HAP-1 (cell line): ENCODE data around the gene DCP1B.

Source experiments
- DNase-seq, 2 experiments: peaks; one replicate each; pipeline ENCODE4 v3.0.0-alpha.2; 2016 to 2020; ENCODE audit warnings: low spot score in 2 of 2
- H3K27me3 ChIP-seq: fragments of 250-450 bp; sonication (Bioruptor Pico); 2 replicates; pipeline ENCODE4 v1.5.1; 2020; ENCODE audit warnings: low read depth, mild to moderate bottlenecking, moderate library complexity
- H3K36me3 ChIP-seq: fragments of 250-450 bp; sonication (Bioruptor Pico); replicated peaks from 2 replicates; pipeline ENCODE4 v1.5.1; 2020; ENCODE audit warnings: mild to moderate bottlenecking
- H3K4me1 ChIP-seq: fragments of 250-450 bp; sonication (Bioruptor Pico); 2 replicates; pipeline ENCODE4 v1.5.1; 2020; ENCODE audit warnings: mild to moderate bottlenecking
- H3K4me3 ChIP-seq: fragments of 250-450 bp; sonication (Bioruptor Pico); 2 replicates; pipeline ENCODE4 v1.5.1; 2020; ENCODE audit warnings: mild to moderate bottlenecking, moderate library complexity
- H3K9me3 ChIP-seq: fragments of 250-450 bp; sonication (Bioruptor Pico); 2 replicates; pipeline ENCODE4 v1.5.1; 2020; ENCODE audit warnings: mild to moderate bottlenecking, moderate library complexity
- in situ Hi-C: fragments of 300-500 bp; cut with MboI; formaldehyde crosslinking; loops from 3 replicates; pipeline ENCODE4 v1.14.3; 2020; ENCODE audit warnings: low sequenced_read_pairs, inconsistent platforms, mixed read lengths

DCP1B gene

GRCh38 chr12:2011643-2012607, 7.7 kb upstream of the DCP1B start:
- Histone ChIP-seq H3K9me3 (no peaks in the 10 kb centered on the region), H3K27me3 (0 out of 2 replicates have a peak, but pooled peaks cover 3% of the 10 kb centered on the region), H3K4me1 (peaks cover 5% of the 10 kb centered on the region; the same call in 1 of the 2 replicates), H3K36me3 (no peaks in the 10 kb centered on the region), H3K4me3 (no peak overlapping the region)
- no peak for DNase-seq
- in situ Hi-C loops, result no loop called here

GRCh38 chr12:2009623-2010022, 5.4 kb upstream of the DCP1B start:
- no peak overlapping the region for H3K4me3 ChIP-seq
- DNase-seq, result no peak
- no peaks in the 10 kb centered on the region for H3K36me3 ChIP-seq
- no peaks in the 10 kb centered on the region for H3K9me3 ChIP-seq
- in situ Hi-C loops, result no loop called here
- no peaks in the 10 kb centered on the region for H3K27me3 ChIP-seq
- H3K4me1 ChIP-seq, result peaks cover 5% of the 10 kb centered on the region; the same call in 1 of the 2 replicates

- Histone ChIP-seq H3K9me3 (no peaks in the 10 kb centered on the region), H3K27me3 (no peaks in the 10 kb centered on the region), H3K36me3 (no peaks in the 10 kb centered on the region), H3K4me1 (peaks cover 5% of the 10 kb centered on the region; the same call in 1 of the 2 replicates), H3K4me3 (no peak overlapping the region)
- in situ Hi-C loops, result no loop called here
- no peak for DNase-seq
These were observed 4.4 kb upstream of the DCP1B start for GRCh38 chr12:2008677-2009076.

GRCh38 chr12:2003676-2004112, 563 bp downstream of the DCP1B start:
- peaks cover 7% of the 10 kb centered on the region for H3K4me1 ChIP-seq
- in situ Hi-C loops, result no loop called here
- H3K9me3 ChIP-seq, result no peaks in the 10 kb centered on the region
- no peaks in the 10 kb centered on the region for H3K27me3 ChIP-seq
- no peaks in the 10 kb centered on the region for H3K36me3 ChIP-seq
- peak overlapping the region; percentile 76 for H3K4me3 ChIP-seq
- no peak for DNase-seq

- Histone ChIP-seq H3K4me1 (no peaks in the 10 kb centered on the region), H3K9me3 (no peaks in the 10 kb centered on the region), H3K27me3 (no peaks in the 10 kb centered on the region), H3K4me3 (no peak overlapping the region), H3K36me3 (peaks cover 9% of the 10 kb centered on the region)
- in situ Hi-C loops, result no loop called here
- DNase-seq, result no peak
These were observed 8.9 kb downstream of the DCP1B start for GRCh38 chr12:1995205-1995896.

GRCh38 chr12:1994429-1995143, 9.7 kb downstream of the DCP1B start:
- Histone ChIP-seq H3K9me3 (no peaks in the 10 kb centered on the region), H3K4me3 (no peak overlapping the region), H3K27me3 (no peaks in the 10 kb centered on the region), H3K36me3 (peaks cover 12% of the 10 kb centered on the region), H3K4me1 (no peaks in the 10 kb centered on the region)
- no peak for DNase-seq
- in situ Hi-C loops, result no loop called here

GRCh38 chr12:1993871-1994371, 10.3 kb downstream of the DCP1B start:
- DNase-seq, result no peak
- Histone ChIP-seq H3K27me3 (no peaks in the 10 kb centered on the region), H3K36me3 (peaks cover 12% of the 10 kb centered on the region)

GRCh38 chr12:1993341-1993740, 10.9 kb downstream of the DCP1B start:
- no peaks in the 10 kb centered on the region for H3K27me3 ChIP-seq
- DNase-seq, result no peak
- no peaks in the 10 kb centered on the region for H3K9me3 ChIP-seq
- H3K4me1 ChIP-seq, result no peaks in the 10 kb centered on the region
- H3K4me3 ChIP-seq, result no peak overlapping the region
- peaks cover 12% of the 10 kb centered on the region for H3K36me3 ChIP-seq
- in situ Hi-C loops, result no loop called here

More at GRCh38 chr12:1993871-1994371, 10.3 kb downstream of the DCP1B start:
- H3K4me1 ChIP-seq, result no peaks in the 10 kb centered on the region
- in situ Hi-C loops, result no loop called here
- no peaks in the 10 kb centered on the region for H3K9me3 ChIP-seq
- no peak overlapping the region for H3K4me3 ChIP-seq

- in situ Hi-C loops, result no loop called here
- H3K4me1 ChIP-seq, result no peaks in the 10 kb centered on the region
These were observed 11.5 kb downstream of the DCP1B start for GRCh38 chr12:1992732-1993131.

GRCh38 chr12:1989111-1989510, 15.1 kb downstream of the DCP1B start:
- H3K4me1 ChIP-seq, result no peaks in the 10 kb centered on the region
- no peak overlapping the region for H3K4me3 ChIP-seq
- H3K27me3 ChIP-seq, result no peaks in the 10 kb centered on the region
- peaks cover 4% of the 10 kb centered on the region; the same call in 1 of the 2 replicates for H3K9me3 ChIP-seq
- in situ Hi-C loops, result no loop called here
- H3K36me3 ChIP-seq, result peaks cover 5% of the 10 kb centered on the region
- no peak for DNase-seq

More at GRCh38 chr12:1992732-1993131, 11.5 kb downstream of the DCP1B start:
- Histone ChIP-seq H3K9me3 (no peaks in the 10 kb centered on the region), H3K27me3 (no peaks in the 10 kb centered on the region), H3K4me3 (no peak overlapping the region), H3K36me3 (peaks cover 12% of the 10 kb centered on the region)
- DNase-seq, result no peak

- DNase-seq, result no peak
- H3K4me3 ChIP-seq, result no peak overlapping the region
- H3K36me3 ChIP-seq, result no peaks in the 10 kb centered on the region
- peaks cover 4% of the 10 kb centered on the region; the same call in 1 of the 2 replicates for H3K9me3 ChIP-seq
- H3K4me1 ChIP-seq, result peaks cover 6% of the 10 kb centered on the region
- in situ Hi-C loops, result no loop called here
- no peaks in the 10 kb centered on the region for H3K27me3 ChIP-seq
These were observed 19.5 kb downstream of the DCP1B start for GRCh38 chr12:1984759-1985158.

GRCh38 chr12:1980282-1980681, 24.0 kb downstream of the DCP1B start:
- H3K27me3 ChIP-seq, result no peaks in the 10 kb centered on the region
- DNase-seq, result no peak
- in situ Hi-C loops, result no loop called here
- no peak overlapping the region for H3K4me3 ChIP-seq
- peaks cover 8% of the 10 kb centered on the region for H3K4me1 ChIP-seq
- no peaks in the 10 kb centered on the region for H3K36me3 ChIP-seq
- peaks cover 4% of the 10 kb centered on the region; the same call in 1 of the 2 replicates for H3K9me3 ChIP-seq

- Histone ChIP-seq H3K36me3 (no peaks in the 10 kb centered on the region), H3K4me1 (peaks cover 8% of the 10 kb centered on the region), H3K27me3 (no peaks in the 10 kb centered on the region), H3K9me3 (no peaks in the 10 kb centered on the region), H3K4me3 (no peak overlapping the region)
- no peak for DNase-seq
- in situ Hi-C loops, result no loop called here
These were observed 26.0 kb downstream of the DCP1B start for GRCh38 chr12:1978078-1978862.
